H1 (cell line): ENCODE data around the gene GTF2H3.

Source experiments
- BCL11A ChIP-seq, 2 experiments: IDR thresholded peaks; one replicate each; pipeline ENCODE4 v1.6.1; 2011; ENCODE audit warnings: low read depth in 2 of 2, low read length in 2 of 2, mild to moderate bottlenecking in 2 of 2
- EZH2 ChIP-seq: fragments of 200-600 bp; sonication (generic); IDR thresholded peaks from 2 replicates; pipeline ENCODE4 v1.7.1; 2012; ENCODE audit warnings: low read depth, mild to moderate bottlenecking, moderate library complexity, low read length, inconsistent platforms; ENCODE audit not compliant: severe bottlenecking
- POLR2A ChIP-seq, 2 experiments: IDR thresholded peaks; 1 replicate in 1 of 2; 2 replicates in 1 of 2; pipeline ENCODE4 v1.6.1; 2011; ENCODE audit warnings: low read depth in 2 of 2, low read length in 2 of 2, mild to moderate bottlenecking in 2 of 2; ENCODE audit errors: control extremely low read depth in 1 of 2
- TAF1 ChIP-seq: IDR thresholded peaks from 2 replicates; pipeline ENCODE4 v1.6.1; 2011; ENCODE audit warnings: mild to moderate bottlenecking, low read depth, low read length
- TEAD4 ChIP-seq: IDR thresholded peaks from 2 replicates; pipeline ENCODE4 v1.6.1; 2012; ENCODE audit warnings: low read depth, low read length, inconsistent platforms, mixed read lengths
- TF ChIP-seq, protein P1 (sequence below), 3 experiments: IDR thresholded peaks; 1 replicate in 2 of 3; 2 replicates in 1 of 3; pipeline versions ENCODE4 v1.5.1 to v1.6.1; 2011; ENCODE audit warnings: low read length in 3 of 3, mild to moderate bottlenecking in 3 of 3, inconsistent platforms in 2 of 3, low read depth in 1 of 3, moderate library complexity in 1 of 3; ENCODE audit not compliant: insufficient read depth in 1 of 3; ENCODE audit errors: control extremely low read depth in 1 of 3
- TF ChIP-seq, protein P2 (sequence below): IDR thresholded peaks from 2 replicates; pipeline ENCODE4 v1.6.1; 2012; ENCODE audit warnings: inconsistent platforms

DNA sequence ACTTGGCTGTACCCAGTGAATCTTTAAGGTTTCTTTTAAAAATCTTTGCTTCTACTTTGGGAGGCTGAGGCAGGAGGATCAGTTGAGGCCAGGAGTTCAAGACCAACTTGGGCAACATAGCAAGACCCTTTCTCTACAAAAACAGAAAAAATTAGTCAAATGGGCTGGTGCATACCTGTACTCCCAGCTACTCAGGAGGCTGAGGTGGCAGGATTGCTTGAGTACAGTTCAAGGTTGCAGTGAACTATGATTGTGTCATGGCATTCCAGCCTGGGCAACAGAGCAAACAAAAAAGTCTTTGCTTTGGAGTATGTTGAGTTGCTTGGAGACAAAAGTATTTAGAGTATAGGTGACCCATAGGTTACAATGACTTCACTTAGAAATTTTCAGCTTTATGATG is 37.9 kb upstream of the GTF2H3 start:
- TF ChIP-seq POLR2A (IDR thresholded peaks at IDR 0.05; ENCODE audit: control extremely low read depth in 1 of 2, low read depth in 2 of 2, low read length in 2 of 2) (no peak), TAF1 (no peak), TEAD4 (no peak), EZH2 (no peak), BCL11A (IDR thresholded peaks at IDR 0.05; ENCODE audit: low read depth in 2 of 2, low read length in 2 of 2) (no peak)
- TF ChIP-seq, protein P1, sequence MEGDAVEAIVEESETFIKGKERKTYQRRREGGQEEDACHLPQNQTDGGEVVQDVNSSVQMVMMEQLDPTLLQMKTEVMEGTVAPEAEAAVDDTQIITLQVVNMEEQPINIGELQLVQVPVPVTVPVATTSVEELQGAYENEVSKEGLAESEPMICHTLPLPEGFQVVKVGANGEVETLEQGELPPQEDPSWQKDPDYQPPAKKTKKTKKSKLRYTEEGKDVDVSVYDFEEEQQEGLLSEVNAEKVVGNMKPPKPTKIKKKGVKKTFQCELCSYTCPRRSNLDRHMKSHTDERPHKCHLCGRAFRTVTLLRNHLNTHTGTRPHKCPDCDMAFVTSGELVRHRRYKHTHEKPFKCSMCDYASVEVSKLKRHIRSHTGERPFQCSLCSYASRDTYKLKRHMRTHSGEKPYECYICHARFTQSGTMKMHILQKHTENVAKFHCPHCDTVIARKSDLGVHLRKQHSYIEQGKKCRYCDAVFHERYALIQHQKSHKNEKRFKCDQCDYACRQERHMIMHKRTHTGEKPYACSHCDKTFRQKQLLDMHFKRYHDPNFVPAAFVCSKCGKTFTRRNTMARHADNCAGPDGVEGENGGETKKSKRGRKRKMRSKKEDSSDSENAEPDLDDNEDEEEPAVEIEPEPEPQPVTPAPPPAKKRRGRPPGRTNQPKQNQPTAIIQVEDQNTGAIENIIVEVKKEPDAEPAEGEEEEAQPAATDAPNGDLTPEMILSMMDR (IDR thresholded peaks at IDR 0.05; ENCODE audit: control extremely low read depth in 1 of 3, insufficient read depth in 1 of 3, low read depth in 1 of 3, low read length in 3 of 3) = no peak
- TF ChIP-seq, protein P2, sequence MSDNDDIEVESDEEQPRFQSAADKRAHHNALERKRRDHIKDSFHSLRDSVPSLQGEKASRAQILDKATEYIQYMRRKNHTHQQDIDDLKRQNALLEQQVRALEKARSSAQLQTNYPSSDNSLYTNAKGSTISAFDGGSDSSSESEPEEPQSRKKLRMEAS = no peak
